GM18498 (cell line): ENCODE measurements around the gene VGF.
A peak's percentile ranks its signal among the peaks of the same experiment; 100 is the strongest.
"Not testable (repeated sequence)": the region's sequence is repeated elsewhere in the genome, so short reads cannot be mapped to it uniquely, and the experiment has no call there.

Experiments used
- ATAC-seq: cut with Tn5 transposase; IDR thresholded peaks from one replicate; pipeline ENCODE4 v1.9.1; 2021; ENCODE audit warnings: mild to moderate bottlenecking, moderate library complexity; ENCODE audit not compliant: unreplicated experiment

The VGF gene

DNA sequence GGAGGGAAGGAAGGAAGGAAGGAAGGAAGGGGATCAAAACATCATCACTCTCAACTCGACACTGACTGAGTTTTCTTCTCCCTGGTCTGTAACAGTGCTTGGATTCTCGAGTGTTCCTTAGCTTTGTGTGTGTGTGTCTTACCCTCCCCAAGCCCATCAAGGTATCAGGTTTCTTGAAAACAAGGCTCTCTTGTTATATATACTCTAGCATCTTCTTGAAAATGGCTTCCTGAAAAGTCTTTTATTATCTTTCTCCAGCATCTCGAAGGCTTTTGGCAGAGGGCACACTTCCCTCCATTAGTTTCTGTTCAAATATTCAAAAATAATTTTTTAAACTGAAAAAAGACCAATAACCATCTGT is 25.1 kb downstream of the VGF start:
- ATAC-seq, result no peak

GRCh38 chr7:101138213-101138870 is 27.0 kb downstream of the VGF start:
- ATAC-seq, result peak; percentile 79

DNA sequence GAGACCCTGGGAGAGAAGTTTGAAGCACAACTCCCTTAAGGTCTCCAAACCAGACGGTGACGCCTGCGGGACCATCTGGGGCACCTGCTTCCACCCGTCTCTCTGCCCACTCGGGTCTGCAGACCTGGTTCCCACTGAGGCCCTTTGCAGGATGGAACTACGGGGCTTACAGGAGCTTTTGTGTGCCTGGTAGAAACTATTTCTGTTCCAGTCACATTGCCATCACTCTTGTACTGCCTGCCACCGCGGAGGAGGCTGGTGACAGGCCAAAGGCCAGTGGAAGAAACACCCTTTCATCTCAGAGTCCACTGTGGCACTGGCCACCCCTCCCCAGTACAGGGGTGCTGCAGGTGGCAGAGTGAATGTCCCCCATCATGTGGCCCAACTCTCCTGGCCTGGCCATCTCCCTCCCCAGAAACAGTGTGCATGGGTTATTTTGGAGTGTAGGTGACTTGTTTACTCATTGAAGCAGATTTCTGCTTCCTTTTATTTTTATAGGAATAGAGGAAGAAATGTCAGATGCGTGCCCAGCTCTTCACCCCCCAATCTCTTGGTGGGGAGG is 27.6 kb downstream of the VGF start:
- ATAC-seq, result no peak

DNA sequence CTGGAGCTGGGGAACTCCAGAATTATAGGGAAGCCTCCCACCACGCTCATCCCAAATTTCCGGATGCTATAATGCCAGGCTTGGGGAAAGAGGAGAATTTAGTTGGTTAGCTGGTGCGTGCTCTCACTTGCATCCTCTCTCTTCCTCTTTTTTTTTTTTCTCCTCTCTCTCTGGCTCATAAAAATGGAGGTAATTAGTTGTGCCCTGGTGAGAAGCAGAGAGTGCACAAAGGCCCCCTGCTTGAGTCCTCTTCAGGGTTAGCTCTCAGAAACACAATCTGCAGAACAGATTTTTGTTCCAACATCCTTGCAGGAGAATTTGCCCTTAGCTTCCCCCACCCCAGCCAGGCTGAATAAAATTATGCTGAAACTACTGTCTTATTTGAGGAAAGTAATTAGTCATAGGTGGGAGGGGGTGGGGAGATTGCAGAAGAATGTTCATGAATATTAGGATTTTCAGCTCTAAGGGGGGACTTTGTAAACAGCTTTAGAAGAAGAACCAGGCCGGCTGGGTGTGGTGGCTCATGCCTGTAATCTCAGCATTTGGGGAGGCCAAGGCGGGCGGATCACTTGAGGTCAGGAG is 30.9 kb downstream of the VGF start:
- ATAC-seq, result no peak

- no peak for ATAC-seq
Measured at GRCh38 chr7:101133621-101134398, 31.6 kb downstream of the VGF start.

GRCh38 chr7:101132626-101133600 is 32.5 kb downstream of the VGF start:
- not testable (repeated sequence) for ATAC-seq

DNA sequence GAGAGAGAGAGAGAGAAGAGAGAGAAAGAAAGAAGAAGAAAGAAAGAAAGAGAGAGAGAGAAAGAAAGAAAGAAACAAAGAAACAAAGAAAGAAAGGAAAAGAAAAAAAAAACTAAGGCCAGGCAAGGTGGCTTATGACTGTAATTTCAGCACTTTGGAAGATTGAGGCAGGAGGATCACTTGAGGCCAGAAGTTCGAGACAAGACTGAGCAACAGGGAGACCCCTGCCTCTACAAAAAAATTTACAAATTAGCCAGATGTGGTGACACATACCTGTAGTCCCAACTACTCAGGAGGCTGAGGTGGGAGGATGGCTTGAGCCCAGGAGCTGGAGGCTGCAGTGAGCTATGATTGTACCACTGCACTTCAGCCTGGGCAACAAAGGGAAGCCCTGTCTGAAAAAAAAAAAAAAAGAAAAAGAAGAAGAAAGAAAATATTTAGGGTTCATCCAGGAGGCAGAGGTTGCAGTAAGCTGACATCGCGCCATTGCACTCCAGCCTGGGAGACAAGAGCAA is 35.7 kb downstream of the VGF start:
- ATAC-seq, result no peak

DNA sequence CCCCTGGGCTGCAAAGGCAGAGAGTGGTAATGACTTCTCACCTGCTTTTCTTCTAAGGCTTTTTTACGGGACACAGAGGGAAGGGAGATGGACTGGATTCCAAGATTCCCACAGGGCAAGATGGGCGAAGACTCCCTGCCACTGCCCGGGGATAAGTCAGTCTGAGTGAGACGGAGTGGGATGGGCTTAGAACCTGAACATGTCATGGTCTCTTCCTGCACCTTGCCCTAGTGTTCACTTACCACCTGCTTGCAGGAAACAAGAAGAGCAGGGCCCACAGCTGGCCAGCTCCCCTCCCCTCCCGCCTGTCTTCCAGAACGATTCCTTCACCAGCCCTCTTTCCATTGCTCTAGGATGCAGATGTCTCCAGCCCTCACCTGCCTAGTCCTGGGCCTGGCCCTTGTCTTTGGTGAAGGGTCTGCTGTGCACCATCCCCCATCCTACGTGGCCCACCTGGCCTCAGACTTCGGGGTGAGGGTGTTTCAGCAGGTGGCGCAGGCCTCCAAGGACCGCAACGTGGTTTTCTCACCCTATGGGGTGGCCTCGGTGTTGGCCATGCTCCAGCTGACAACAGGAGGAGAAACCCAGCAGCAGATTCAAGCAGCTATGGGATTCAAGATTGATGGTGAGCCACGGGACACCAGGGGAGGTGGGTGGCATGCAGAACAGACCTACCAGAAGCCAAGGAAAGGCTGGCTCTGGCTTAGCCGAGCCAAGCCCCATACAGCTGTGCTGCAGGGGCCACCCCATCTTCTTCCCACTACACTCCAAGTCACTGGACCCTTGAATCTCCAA is 37.1 kb downstream of the VGF start:
- no peak for ATAC-seq

DNA sequence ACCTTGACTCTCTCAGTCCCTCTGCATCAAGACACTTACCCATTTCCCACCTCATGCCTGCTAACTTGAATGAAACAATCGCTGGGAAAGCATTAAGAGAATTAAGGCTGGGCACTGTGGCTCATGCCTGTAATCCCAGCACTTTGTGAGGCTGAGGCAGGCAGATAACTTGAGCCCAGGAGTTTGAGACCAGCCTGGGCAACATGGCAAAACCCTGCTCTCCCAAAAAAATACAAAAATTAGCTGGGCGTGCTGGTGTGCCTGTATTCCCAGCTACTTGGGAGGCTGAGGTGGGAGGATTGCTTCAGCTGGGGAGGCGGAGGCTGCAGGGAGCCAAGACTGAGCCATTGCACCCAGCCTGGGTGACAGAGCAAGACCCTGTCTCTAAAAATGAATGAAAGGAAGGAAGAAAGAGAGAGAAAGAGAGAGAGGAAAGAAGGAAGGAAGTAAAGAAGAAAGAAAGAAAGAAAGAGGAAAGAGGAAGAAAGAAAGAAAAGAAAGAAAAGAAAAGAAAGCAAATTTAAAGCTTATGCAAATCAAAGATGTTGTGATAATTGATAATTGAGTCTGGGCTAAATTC is 37.8 kb downstream of the VGF start:
- ATAC-seq, result no peak

- ATAC-seq, result peak; percentile 59
Measured at GRCh38 chr7:101126651-101127459, 38.5 kb downstream of the VGF start, which contains the start of gene SERPINE1. Gene SERPINE1, plus strand, starts transcription at chr7:101127104. Its CDS starts 1,290 bp downstream, at chr7:101128394.

DNA sequence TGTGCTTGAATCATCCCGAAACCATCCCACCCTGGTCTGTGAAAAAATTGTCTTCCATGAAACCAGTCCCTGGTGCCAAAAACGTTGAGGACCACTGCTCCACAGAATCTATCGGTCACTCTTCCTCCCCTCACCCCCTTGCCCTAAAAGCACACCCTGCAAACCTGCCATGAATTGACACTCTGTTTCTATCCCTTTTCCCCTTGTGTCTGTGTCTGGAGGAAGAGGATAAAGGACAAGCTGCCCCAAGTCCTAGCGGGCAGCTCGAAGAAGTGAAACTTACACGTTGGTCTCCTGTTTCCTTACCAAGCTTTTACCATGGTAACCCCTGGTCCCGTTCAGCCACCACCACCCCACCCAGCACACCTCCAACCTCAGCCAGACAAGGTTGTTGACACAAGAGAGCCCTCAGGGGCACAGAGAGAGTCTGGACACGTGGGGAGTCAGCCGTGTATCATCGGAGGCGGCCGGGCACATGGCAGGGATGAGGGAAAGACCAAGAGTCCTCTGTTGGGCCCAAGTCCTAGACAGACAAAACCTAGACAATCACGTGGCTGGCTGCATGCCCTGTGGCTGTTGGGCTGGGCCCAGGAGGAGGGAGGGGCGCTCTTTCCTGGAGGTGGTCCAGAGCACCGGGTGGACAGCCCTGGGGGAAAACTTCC is 39.2 kb downstream of the VGF start:
- ATAC-seq, result peak; percentile 75

DNA sequence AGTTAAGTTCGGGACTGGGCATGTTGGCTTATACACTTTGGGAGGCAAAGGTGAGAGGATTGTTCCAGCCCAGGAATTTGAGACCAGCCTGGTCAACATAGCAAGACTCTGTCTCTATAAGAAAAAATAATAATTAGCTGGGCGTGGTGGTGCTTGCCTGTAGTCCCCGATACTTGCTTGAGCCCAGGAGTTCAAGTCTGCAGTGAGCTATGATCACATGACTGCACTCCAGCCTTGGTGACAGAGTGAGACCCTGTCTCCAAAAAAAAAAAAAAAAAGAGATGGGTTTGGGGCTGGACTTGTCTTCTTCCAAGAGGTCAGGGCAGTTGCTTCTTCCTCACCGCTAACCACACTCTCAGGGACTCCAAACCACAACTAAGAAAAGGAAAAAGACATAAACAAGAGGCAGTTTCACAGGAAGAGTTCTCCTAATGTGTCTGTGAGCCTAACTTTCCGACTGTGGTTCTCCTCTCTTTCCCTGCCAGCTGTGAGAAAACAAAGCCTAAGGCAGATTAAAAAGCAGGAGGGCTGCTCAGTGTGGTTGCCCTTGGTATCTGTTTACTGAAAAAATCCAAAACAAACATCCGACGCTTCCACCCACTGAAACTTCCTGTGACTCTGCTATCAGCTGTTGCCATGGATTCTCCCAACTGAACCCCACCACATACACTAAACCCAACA is 40.9 kb downstream of the VGF start:
- ATAC-seq, result no peak

- no peak for ATAC-seq
Measured at GRCh38 chr7:101123703-101124068, 41.7 kb downstream of the VGF start.

DNA sequence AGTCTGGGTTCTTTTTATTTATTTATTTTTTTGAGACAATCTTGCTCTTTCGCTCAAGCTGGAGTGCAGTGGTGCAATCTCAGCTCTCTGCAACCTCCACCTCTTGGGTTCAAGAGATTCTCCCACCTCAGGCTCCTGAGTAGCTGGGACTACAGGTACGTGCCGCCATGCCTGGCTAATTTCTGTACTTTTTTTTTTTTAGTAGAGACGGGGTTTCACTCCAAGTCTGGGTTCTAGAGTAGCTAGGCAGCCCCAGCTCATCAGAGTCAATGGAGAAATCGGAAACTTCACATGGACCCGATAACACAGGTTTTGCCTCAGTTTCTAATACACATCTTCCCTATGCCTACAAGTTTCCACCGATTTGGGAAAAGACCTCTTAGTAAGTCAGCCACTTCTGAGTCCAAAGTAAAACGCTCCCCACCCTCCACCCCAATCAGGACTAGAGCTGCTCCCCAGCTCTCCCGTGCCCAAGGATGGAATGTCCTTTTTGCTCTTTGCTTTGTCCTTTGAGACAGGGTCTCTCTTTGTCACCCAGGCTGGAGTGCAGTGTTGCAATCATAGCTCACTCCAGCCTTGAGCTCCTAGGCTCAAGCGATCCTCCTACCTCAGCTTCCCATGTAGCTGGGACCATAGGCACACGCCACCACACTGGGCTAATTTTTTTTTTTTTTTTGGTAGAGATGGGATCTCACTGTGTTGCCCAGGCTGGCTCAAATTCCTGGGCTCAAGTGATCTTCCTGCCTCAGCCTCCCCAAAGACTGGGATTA is 42.3 kb downstream of the VGF start:
- ATAC-seq, result no peak

DNA sequence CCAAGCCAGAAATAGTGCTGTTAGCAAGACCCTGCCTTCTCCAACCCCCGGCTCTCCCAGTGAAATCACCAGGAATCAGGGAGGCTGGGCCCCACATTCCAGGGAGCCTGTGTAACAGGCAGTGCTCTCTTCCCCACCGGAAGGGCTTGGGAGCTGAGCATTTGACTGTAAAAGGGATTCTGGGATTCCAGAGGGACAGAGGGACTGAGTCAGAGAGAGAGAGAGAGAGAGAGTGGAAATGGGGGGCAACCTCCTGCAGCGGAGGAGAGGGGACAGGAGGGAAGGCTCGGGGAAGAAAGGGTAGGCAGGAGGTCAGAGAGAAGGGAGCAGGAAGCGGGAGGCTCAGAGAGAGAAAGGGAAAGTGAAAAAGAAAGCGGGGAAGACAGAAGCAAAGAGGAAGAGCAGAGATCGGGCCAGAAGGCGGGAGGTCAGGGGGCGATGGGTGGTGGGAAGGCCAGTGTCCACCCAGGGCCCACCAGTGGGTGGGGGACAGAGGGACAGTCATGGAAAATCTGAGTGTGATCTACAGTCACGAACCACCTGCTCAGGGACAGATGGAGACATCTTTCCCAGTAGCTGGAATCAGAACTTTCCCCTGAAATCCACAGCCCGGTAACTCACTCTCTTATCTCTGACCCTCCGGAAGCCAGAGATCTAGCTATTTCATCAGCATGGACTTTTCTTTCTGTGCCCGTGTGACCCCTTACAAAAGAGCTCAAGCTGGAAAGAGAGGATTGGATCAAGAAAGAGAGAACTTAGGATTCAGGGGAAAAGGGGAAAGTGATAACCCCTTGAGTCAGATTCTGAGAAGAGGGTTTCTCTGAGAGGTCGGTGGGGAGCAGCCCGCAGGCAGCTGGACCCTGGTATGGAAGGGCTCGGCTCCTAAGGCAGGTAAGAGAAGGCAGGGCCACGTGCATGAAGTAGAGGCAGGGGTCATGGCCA is 43.1 kb downstream of the VGF start:
- ATAC-seq, result no peak

DNA sequence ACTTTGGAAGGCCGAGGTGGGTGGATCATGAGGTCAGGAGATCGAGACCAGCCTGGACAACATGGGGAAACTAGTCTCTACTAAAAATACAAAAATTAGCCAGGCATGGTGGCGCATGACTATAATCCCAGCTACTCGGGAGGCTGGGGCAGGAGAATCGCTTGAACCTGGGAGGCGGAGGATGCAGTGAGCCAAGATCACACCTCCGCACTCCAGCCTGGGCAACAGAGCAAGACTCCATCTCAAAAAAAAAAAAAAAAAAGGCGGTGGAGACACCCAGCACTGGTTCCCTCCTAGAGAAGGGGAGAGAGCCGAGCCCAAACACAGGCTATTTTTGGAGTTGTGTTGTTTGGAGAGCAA is 43.8 kb downstream of the VGF start:
- not testable (repeated sequence) for ATAC-seq
